Vagina (tissue), 2 donors: ENCODE measurements around the gene CANX.

Experiments
- CTCF ChIP-seq, 3 experiments: fragments of 450-650 bp in 2 of 3; fragments of 200-600 bp in 1 of 3; sonication (generic) in 1 of 3; IDR thresholded peaks; one replicate each; pipeline ENCODE4 v1.5.1; 2017 to 2019; ENCODE audit warnings: antibody characterized with exemption in 3 of 3, mild to moderate bottlenecking in 2 of 3, moderate library complexity in 2 of 3
- POLR2A ChIP-seq, 2 donors: fragments of 450-650 bp; IDR thresholded peaks; one replicate each; pipeline ENCODE4 v1.6.1; 2017; ENCODE audit warnings: antibody characterized with exemption in 2 of 2, mild to moderate bottlenecking in 2 of 2, moderate library complexity in 2 of 2
- POLR2AphosphoS5 ChIP-seq, 2 donors: sonication (generic); formaldehyde crosslinking; IDR thresholded peaks; one replicate each; pipeline ENCODE4 v1.9.0; 2017; ENCODE audit warnings: antibody characterized with exemption in 2 of 2, mild to moderate bottlenecking in 2 of 2, low read depth in 1 of 2; ENCODE audit not compliant: insufficient read depth in 1 of 2

- TF ChIP-seq CTCF (IDR thresholded peaks at IDR 0.05) (no peak), POLR2AphosphoS5 (IDR thresholded peaks at IDR 0.05; ENCODE audit: insufficient read depth in 1 of 2, low read depth in 1 of 2) (no peak), POLR2A (IDR thresholded peaks at IDR 0.05) (no peak)
Observed at GRCh38 chr5:179680014-179680779, 18.6 kb upstream of the CANX start.
